ENCODE results near the gene NOC3L.
"Not testable (repeated sequence)": the region's sequence is repeated elsewhere in the genome, so short reads cannot be mapped to it uniquely, and the experiment has no call there.

The NOC3L gene

GRCh38 chr10:94350500-94350899 is 12.2 kb downstream of the NOC3L start:
- not testable (repeated sequence) for H3K9me3 Mint-ChIP-seq; ATAC-seq (ENCODE audit: low read depth); H3K4me1 Mint-ChIP-seq; H3K4me3 Mint-ChIP-seq; DNase-seq (ENCODE audit: low spot score in 2 of 2); H3K27me3 Mint-ChIP-seq
- H3K36me3 Mint-ChIP-seq: peaks cover 25% of the 10 kb centered on the region
- peak overlapping the region; percentile 50 for H3K27ac Mint-ChIP-seq

- DNase-seq (ENCODE audit: low spot score in 2 of 2) (no peak), ATAC-seq (ENCODE audit: low read depth) (no peak)
- no peaks in the 10 kb centered on the region for H3K27me3 Mint-ChIP-seq
- no peak overlapping the region for H3K27ac Mint-ChIP-seq
- H3K4me3 Mint-ChIP-seq: no peak overlapping the region
- H3K36me3 Mint-ChIP-seq: peaks cover 26% of the 10 kb centered on the region
- H3K4me1 Mint-ChIP-seq: peaks cover 11% of the 10 kb centered on the region
- H3K9me3 Mint-ChIP-seq: no peaks in the 10 kb centered on the region
Measured at GRCh38 chr10:94349327-94349726, 13.4 kb downstream of the NOC3L start.

GRCh38 chr10:94344522-94345122 is 18.1 kb downstream of the NOC3L start:
- peak overlapping the region; percentile 73 for H3K4me3 Mint-ChIP-seq
- peak overlapping the region; percentile 92 for H3K27ac Mint-ChIP-seq
- H3K36me3 Mint-ChIP-seq: peaks cover 22% of the 10 kb centered on the region
- H3K9me3 Mint-ChIP-seq: no peaks in the 10 kb centered on the region
- peak; percentile 93 for ATAC-seq (ENCODE audit: low read depth)
- H3K4me1 Mint-ChIP-seq: peaks cover 16% of the 10 kb centered on the region
- peak in 1 of 2 donors; percentile 23 for DNase-seq (ENCODE audit: low spot score in 2 of 2)
- no peaks in the 10 kb centered on the region for H3K27me3 Mint-ChIP-seq

GRCh38 chr10:94343151-94343550 is 19.6 kb downstream of the NOC3L start:
- no peaks in the 10 kb centered on the region for H3K27me3 Mint-ChIP-seq
- H3K4me3 Mint-ChIP-seq: no peak overlapping the region
- H3K9me3 Mint-ChIP-seq: no peaks in the 10 kb centered on the region
- ATAC-seq (ENCODE audit: low read depth): no peak
- peaks cover 16% of the 10 kb centered on the region for H3K4me1 Mint-ChIP-seq
- DNase-seq (ENCODE audit: low spot score in 2 of 2): no peak
- peaks cover 28% of the 10 kb centered on the region for H3K36me3 Mint-ChIP-seq
- H3K27ac Mint-ChIP-seq: no peak overlapping the region

GRCh38 chr10:94334857-94335256 is 27.9 kb downstream of the NOC3L start:
- no peak for ATAC-seq (ENCODE audit: low read depth)
- peaks cover 33% of the 10 kb centered on the region for H3K36me3 Mint-ChIP-seq
- no peaks in the 10 kb centered on the region for H3K27me3 Mint-ChIP-seq
- H3K9me3 Mint-ChIP-seq: no peaks in the 10 kb centered on the region
- no peak for DNase-seq (ENCODE audit: low spot score in 2 of 2)
- no peaks in the 10 kb centered on the region for H3K4me1 Mint-ChIP-seq
- no peak overlapping the region for H3K4me3 Mint-ChIP-seq
- H3K27ac Mint-ChIP-seq: no peak overlapping the region

- no peak overlapping the region for H3K4me3 Mint-ChIP-seq
- no peaks in the 10 kb centered on the region for H3K27me3 Mint-ChIP-seq
- ATAC-seq (ENCODE audit: low read depth): no peak
- DNase-seq (ENCODE audit: low spot score in 2 of 2): no peak
- H3K27ac Mint-ChIP-seq: no peak overlapping the region
- H3K9me3 Mint-ChIP-seq: no peaks in the 10 kb centered on the region
- peaks cover 29% of the 10 kb centered on the region for H3K36me3 Mint-ChIP-seq
- H3K4me1 Mint-ChIP-seq: no peaks in the 10 kb centered on the region
Measured at GRCh38 chr10:94333051-94333450, 29.7 kb downstream of the NOC3L start.

- Mint-ChIP-seq H3K4me3 (no peak overlapping the region), H3K9me3 (no peaks in the 10 kb centered on the region), H3K4me1 (no peaks in the 10 kb centered on the region), H3K27ac (no peak overlapping the region), H3K36me3 (peaks cover 25% of the 10 kb centered on the region), H3K27me3 (no peaks in the 10 kb centered on the region)
- ATAC-seq (ENCODE audit: low read depth): no peak
- no peak for DNase-seq (ENCODE audit: low spot score in 2 of 2)
Measured at GRCh38 chr10:94328613-94329012, 34.1 kb downstream of the NOC3L start.

- ATAC-seq (ENCODE audit: low read depth): no peak
- Mint-ChIP-seq H3K4me1 (no peaks in the 10 kb centered on the region), H3K4me3 (no peak overlapping the region), H3K36me3 (peaks cover 25% of the 10 kb centered on the region), H3K27ac (no peak overlapping the region), H3K27me3 (no peaks in the 10 kb centered on the region), H3K9me3 (no peaks in the 10 kb centered on the region)
- no peak for DNase-seq (ENCODE audit: low spot score in 2 of 2)
Measured at GRCh38 chr10:94327649-94328048, 35.1 kb downstream of the NOC3L start.

GRCh38 chr10:94324609-94325233 is 38.0 kb downstream of the NOC3L start:
- ATAC-seq (ENCODE audit: low read depth) (no peak), DNase-seq (ENCODE audit: low spot score in 2 of 2) (no peak)
- Mint-ChIP-seq H3K27ac (no peak overlapping the region), H3K27me3 (no peaks in the 10 kb centered on the region), H3K4me1 (no peaks in the 10 kb centered on the region), H3K4me3 (no peak overlapping the region), H3K36me3 (peaks cover 10% of the 10 kb centered on the region), H3K9me3 (no peaks in the 10 kb centered on the region)

GRCh38 chr10:94320285-94320914 is 42.3 kb downstream of the NOC3L start:
- peaks cover 5% of the 10 kb centered on the region for H3K36me3 Mint-ChIP-seq
- no peak overlapping the region for H3K27ac Mint-ChIP-seq
- no peaks in the 10 kb centered on the region for H3K9me3 Mint-ChIP-seq
- ATAC-seq (ENCODE audit: low read depth) (peak; percentile 53), DNase-seq (ENCODE audit: low spot score in 2 of 2) (peak; percentile 44 to 52)
- H3K4me1 Mint-ChIP-seq: no peaks in the 10 kb centered on the region
- no peaks in the 10 kb centered on the region for H3K27me3 Mint-ChIP-seq
- no peak overlapping the region for H3K4me3 Mint-ChIP-seq

GRCh38 chr10:94316560-94316959 is 46.2 kb downstream of the NOC3L start:
- no peak overlapping the region for H3K27ac Mint-ChIP-seq
- H3K4me3 Mint-ChIP-seq: no peak overlapping the region
- no peaks in the 10 kb centered on the region for H3K9me3 Mint-ChIP-seq

GRCh38 chr10:94315975-94316464 is 46.7 kb downstream of the NOC3L start:
- no peaks in the 10 kb centered on the region for H3K9me3 Mint-ChIP-seq
- no peak for ATAC-seq (ENCODE audit: low read depth)
- H3K27me3 Mint-ChIP-seq: peaks cover 4% of the 10 kb centered on the region
- no peak overlapping the region for H3K27ac Mint-ChIP-seq
- no peaks in the 10 kb centered on the region for H3K4me1 Mint-ChIP-seq
- no peaks in the 10 kb centered on the region for H3K36me3 Mint-ChIP-seq
- no peak for DNase-seq (ENCODE audit: low spot score in 2 of 2)
- H3K4me3 Mint-ChIP-seq: no peak overlapping the region

More at GRCh38 chr10:94316560-94316959, 46.2 kb downstream of the NOC3L start:
- ATAC-seq (ENCODE audit: low read depth): no peak
- Mint-ChIP-seq H3K27me3 (peaks cover 1% of the 10 kb centered on the region), H3K4me1 (no peaks in the 10 kb centered on the region), H3K36me3 (no peaks in the 10 kb centered on the region)
- DNase-seq (ENCODE audit: low spot score in 2 of 2): no peak

- Mint-ChIP-seq H3K4me1 (no peaks in the 10 kb centered on the region), H3K9me3 (no peaks in the 10 kb centered on the region), H3K27ac (no peak overlapping the region), H3K36me3 (peaks cover 1% of the 10 kb centered on the region), H3K27me3 (peaks cover 6% of the 10 kb centered on the region), H3K4me3 (no peak overlapping the region)
- ATAC-seq (ENCODE audit: low read depth): no peak
- DNase-seq (ENCODE audit: low spot score in 2 of 2): no peak
Measured at GRCh38 chr10:94315024-94315451, 47.7 kb downstream of the NOC3L start.

- Mint-ChIP-seq H3K4me3 (no peak overlapping the region), H3K36me3 (peaks cover 1% of the 10 kb centered on the region), H3K27me3 (peaks cover 20% of the 10 kb centered on the region), H3K9me3 (no peaks in the 10 kb centered on the region), H3K27ac (no peak overlapping the region), H3K4me1 (no peaks in the 10 kb centered on the region)
- DNase-seq (ENCODE audit: low spot score in 2 of 2) (no peak), ATAC-seq (ENCODE audit: low read depth) (no peak)
Measured at GRCh38 chr10:94310369-94310768, 52.4 kb downstream of the NOC3L start.

Data from memory B cell (primary cell).